HG02885 (cell line): Measurements from ENCODE around the gene OAF.
"Not testable (repeated sequence)": the region's sequence is repeated elsewhere in the genome, so short reads cannot be mapped to it uniquely, and the experiment has no call there.

ENCODE experiments used
- ATAC-seq: cut with Tn5 transposase; IDR thresholded peaks from one replicate; pipeline ENCODE4 v1.9.1; 2021; ENCODE audit warnings: mild to moderate bottlenecking; ENCODE audit not compliant: unreplicated experiment, poor library complexity

The OAF gene

DNA sequence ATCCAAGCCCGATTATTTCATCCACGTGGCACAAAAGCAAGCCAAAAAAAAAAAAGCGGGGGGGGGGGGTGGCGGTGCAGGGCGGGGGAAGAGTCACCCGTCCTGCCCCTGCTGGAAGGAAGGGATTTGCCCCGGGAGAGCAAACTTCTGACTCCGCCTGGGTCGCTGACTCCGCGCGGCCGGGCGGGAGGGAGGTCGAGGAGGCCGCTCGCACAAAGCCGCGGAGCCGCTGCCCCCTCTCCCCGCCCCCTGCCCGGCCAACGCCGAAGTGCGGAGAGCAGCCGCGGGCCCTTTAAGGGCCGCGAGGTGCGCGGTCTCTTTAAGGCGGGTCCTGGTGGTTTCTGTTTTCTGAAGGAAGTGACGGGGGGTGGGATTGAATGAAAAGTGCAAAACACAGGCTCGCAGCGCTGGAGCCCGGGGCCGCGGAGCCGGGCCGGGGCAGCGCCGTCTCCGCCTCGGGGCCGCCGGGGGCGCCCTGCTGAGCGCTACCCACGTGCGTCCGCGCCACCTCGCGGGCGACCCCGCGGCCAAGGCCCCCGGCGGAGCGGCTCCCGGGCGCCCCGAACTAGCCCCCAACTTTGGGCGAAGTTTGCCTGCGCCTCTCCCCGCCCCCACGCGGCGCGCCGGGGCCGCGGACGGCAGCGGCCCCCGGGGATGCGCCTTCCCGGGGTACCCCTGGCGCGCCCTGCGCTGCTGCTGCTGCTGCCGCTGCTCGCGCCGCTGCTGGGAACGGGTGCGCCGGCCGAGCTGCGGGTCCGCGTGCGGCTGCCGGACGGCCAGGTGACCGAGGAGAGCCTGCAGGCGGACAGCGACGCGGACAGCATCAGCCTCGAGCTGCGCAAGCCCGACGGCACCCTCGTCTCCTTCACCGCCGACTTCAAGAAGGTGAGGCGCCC is at the start of gene OAF:
Gene OAF (plus strand): TSS at position 407 of the 896 bp plus-strand sequence. CDS start 248 bp downstream, at position 655.
- peak; percentile 79 for ATAC-seq

DNA sequence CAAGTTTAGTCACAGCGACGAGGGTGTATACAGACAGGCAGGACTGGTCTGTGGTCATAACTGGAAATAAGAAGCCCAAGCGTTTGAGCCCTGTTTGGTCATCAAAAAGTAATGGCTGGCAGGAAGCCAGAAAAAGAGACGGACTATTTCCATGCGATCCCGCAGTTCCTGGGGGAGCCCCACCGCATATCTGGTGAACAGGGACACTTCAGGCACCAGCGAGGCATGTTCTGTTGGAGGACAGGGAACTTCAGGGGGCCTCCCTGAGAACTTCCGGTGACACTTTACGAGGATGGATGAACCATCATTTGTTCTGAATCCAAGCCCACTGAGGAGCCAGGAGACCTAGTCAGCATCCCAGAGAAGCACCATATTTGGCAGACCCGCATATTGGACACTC is 43.2 kb upstream of the OAF start:
- ATAC-seq = no peak

DNA sequence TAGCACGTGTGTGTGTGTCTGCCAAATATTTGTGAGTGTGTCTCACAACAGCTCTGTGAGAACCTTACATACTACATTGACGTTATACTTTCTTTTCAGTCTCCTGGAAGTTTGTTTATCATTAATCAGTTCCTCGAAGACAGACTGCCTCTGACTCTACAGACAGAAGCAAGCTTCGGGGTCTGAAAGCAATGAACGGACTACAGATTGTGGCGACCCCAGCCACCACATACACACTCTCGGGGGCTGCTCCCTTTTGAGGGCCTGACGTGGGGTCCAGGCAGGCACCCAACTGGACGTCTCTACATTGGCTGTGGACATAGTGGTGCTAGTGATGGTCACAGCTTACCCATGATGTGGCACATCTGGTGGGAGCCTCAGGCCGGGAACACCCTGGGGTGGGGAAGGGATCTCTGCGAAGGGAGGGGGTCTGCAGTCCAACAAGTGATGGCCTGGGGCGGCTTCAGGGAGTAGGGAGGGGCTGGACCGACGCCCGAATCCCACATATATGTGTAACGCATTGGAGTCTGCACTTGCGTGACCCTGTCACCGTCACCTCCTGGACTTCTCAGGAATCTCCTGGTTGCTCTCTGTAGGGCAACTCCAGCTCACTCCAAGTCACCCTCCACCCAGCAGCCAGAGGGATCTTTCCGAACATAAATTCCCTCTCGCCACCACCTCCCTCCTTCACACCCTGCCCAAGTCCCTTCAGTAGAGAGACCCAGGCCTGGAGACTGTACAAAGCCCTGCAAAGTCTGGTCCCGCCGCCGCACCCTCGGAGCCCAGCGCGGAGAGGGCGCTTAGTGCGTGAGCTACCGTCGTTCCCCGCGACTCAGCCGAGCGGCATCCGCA is 42.5 kb upstream of the OAF start:
- ATAC-seq = no peak

DNA sequence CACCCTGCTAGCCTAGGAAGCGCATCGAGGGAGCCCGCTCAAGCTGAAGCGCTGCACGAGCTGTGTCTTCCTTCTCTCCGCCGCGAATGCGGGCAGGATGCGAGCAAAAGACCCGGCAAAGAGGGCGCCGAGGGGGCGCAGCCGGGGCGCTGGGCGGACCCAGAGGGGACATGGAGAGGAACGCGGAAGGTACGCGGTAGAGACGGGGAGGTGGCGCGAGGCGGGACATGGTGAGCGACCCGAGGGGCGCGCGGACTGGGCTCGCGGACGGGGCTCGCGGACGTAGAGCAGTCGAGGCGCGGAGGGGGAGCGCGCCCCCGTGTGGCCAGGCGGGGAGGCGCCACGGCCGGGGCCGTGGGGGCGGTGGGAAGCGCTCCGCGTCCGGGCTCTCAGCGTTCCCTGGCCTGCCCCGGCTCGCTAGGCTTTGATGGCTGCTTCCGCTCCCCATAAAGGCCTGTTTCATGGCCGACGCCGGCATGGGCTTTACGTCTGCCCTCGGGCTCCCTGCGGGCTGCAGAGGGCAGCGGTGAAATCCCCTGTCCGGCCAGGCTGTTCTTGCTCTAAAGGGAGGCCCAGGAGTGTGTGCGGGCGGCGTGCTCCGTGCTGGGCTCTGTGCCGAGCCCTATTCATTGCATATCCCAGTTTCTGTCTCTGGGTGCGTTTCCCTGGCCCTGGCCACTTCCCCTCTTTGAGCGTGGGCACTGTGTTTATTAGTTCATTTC is 41.7 kb upstream of the OAF start:
- ATAC-seq = no peak

DNA sequence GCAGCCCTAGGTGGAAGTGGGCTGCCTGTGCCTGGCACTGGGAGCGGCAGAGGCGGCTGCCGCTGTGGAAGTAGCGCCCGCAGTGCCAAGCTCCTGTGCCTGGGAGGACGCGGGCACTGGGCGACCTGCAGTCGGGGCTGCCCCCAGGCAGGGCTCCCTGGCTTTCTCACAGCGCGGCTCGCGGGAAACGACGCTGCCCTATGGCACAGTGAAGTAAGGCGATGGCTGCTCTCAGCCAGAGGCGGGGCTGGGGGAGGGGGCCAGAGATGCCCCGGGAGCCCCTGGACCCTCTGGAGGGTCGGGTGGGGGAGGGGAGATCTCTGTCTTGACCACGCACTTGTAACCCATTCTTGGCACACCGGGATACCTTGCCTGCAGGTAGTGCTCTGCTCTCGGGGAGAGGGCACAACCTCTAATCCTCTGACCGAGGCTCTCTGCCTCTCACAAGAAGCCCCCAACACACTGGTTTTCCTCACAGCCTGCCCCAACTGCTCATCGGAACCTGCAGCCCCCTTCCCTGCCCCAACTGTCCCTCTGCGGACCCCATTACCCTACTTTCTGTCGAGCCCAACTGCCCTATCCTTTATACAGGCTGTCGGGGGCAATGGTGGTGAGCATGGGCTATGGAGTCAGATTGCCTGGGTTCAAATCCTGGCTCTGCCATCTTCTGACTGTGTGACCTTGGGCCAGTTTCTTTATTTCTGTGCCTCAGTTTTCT is 40.7 kb upstream of the OAF start:
- no peak for ATAC-seq

DNA sequence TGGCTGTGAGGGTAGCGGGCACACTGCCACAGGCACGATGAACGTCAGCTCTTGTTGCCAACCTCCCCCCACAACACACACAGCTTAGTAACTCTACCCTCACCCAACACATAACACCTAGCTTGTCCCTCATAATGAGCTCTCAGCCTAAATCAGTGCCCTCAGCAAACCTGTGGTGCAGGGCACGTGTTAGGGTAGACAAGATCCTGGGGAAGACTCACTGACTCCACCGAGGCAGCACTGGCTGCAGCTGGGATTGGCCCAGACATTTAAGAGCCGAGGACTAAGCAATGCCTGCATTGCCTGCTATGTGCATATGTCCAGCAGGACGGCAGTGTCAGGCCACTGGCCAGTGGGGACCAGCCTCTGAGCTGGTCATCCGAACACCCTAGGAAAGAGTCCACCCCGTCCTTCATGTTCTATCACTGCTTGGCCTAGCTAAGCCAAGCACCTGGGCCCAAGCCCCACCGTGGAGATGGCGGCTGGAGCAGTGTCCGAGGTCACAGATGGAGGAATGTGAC is 40.0 kb upstream of the OAF start:
- no peak for ATAC-seq

DNA sequence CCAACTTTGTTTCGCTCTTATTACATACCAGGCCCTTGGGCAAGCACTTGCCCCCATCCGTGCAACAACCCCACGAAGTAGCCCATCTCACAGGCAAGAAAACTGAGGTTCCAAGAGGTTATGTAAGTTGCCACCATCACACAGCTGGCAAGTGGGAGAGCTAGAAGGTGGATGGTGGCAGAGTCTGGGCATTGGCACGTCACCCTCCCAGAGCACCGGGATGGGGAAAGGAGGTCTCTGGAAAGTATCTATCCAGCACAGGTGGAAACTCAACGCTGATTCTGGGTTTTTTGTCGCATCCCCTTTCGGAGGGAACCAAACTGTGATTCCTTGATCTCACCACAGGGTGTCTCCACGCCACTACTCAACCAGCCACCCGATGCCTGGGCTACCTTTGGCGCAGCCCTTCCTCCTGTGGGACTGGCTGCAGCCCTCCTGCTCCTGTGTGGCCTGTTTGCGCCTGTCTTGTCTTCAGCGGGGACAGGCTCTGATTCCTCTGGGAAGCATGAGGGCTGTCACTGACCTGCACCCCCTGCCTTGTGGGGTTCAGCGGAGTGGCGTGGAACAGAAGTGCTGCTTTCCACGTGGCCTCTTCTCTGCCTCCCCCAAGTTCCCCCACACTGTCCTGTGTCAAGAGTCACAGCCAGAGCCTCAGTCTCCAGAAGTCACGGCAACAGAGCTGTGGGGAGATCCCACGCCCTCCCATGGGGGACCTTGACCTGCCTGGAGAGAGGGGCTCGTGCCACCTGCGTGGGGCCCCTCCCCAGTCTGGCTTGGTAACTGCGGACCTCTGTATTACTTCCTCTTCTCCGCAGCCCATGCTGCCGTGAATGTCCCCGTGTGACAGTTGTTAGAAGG is 38.5 kb upstream of the OAF start:
- ATAC-seq = no peak

DNA sequence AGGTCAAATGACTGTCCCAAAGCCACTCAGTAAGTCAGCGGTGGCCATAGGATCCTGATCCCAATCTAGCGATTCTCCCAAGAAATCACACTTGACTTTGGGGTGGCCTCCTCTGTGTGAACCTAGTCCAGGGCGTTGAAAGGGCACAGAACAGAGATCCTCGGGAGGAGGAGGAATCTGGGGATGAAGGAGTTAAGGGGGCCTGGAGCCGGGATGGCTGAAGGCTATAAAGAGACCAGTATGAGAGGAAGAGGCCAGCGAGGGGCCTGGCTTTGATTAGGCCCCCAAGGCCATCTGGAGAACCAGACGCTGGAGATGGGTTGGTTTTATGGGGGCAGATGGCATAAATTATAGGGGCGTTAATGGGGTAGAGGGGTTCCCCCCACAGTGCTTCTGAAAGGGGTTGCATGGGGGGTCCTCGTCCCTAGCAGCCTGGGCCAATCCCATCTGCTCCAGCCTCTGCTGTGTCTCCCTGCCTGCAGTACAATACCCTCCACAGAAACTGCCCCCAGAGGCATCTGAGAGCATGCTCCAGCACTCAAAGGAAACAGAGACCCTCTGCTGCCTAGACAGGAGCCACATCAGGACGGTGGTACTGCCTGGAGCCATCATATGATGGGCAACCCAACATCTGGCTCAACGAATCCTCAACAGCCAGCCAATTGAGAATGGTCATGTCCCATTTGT is 37.7 kb upstream of the OAF start:
- no peak for ATAC-seq

DNA sequence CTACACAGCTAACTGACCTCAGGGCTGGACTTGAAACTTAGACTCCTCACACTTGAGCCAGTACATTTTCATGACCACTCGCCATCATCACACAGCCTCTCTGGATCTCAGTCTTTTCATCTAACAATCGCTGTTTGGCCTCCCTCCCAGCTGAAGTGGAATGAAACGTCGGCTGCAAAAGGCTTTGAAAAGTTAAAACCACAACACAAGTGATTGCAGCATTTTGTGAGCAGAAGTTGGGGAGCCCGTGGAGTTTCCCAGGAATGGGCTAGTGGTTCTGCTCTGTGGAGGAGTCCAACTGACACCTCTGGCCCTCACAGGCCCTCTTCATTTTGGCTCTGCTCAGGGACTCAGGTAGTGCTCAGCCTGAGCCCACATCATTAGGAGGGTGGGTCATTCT is 37.0 kb upstream of the OAF start:
- no peak for ATAC-seq

DNA sequence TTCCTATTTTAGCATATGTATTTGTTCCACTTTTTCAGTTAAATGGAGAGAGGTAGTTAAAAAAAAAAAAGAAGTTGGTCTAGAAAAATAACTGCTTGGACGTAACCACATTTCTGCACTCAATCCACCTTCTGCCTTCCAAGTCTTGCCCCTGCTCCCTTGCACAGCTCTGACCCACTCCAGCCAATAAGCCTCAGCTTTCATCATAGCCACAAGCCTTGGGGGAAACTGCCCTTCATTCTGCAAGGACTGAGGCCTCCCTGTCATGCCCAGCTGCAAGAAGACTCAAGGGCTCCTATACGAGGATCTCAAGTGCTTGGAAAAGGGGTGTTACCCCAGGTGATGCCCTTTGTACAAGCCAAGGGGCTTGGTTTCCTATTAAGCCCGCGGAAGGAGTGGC is 36.0 kb upstream of the OAF start:
- ATAC-seq = no peak

DNA sequence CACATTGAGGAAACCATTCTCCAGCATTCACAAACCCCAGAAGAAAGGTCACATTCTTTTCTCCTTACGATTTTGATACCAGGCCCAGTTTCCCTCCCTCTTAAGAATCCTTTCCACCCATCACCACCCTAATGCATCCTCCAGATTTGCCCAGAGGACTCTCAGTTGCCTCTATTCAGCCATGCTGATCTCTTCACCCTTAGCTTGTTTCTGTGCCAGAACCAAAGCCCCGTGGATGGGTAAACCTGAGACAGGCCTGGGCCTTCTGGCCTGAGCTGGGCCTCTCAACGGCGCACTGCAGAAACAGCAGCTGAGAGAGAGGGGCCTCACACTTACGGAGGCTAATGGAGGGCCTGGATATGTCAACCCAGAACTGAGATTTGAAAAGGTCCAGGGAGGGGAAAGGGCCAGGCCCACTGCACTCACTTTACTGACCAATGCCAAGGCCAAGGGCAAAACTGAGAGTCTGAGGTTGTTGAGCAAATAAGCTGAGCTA is 32.2 kb upstream of the OAF start:
- ATAC-seq = no peak

DNA sequence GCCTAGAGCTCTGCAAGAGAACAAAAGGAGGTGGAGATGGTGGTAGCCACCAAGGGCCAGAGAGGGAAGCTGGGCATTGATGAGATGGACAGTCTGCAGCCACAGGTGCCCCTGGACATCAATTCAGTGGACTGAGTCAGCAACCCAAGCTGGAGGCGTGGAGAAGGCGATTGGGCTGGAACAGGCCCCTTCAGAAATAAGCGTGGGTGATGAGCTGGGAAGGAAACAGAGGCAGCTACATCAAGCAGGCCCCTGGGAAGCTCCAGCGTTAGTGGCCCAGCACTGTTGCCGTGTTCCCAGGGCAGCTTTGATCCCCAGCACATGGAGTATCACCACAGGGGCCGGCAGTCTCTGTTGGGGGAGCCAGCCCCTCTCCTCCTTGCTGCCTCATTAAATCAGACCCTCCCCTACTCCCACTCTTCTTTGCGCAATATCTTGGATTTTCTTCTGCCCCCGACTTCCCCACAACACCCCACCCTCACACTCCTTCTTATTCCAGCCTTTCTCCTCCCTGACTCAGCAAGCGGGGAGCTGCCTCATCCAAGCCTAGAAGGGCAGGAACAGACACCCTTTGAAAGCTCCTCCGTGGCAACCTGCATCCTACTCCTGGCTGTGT is 31.7 kb upstream of the OAF start:
- ATAC-seq = no peak

DNA sequence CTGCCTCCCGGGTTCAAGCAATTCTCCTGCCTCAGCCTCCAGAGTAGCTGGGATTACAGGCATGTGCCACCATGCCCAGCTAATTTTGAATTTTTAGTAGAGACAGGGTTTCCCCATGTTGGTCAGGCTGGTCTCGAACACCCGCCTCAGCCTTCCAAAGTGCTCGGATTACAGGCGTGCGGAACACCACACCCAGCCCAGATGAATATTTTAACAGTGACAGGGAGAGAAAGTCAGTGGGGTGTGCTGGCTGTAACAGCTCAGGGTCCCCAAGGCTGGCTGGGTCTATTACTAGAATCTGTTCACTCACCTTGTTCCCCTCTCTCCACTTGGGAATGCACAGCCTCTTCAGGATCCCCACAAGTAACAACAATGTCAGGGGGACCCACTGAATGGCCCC is 30.8 kb upstream of the OAF start:
- not testable (repeated sequence) for ATAC-seq

DNA sequence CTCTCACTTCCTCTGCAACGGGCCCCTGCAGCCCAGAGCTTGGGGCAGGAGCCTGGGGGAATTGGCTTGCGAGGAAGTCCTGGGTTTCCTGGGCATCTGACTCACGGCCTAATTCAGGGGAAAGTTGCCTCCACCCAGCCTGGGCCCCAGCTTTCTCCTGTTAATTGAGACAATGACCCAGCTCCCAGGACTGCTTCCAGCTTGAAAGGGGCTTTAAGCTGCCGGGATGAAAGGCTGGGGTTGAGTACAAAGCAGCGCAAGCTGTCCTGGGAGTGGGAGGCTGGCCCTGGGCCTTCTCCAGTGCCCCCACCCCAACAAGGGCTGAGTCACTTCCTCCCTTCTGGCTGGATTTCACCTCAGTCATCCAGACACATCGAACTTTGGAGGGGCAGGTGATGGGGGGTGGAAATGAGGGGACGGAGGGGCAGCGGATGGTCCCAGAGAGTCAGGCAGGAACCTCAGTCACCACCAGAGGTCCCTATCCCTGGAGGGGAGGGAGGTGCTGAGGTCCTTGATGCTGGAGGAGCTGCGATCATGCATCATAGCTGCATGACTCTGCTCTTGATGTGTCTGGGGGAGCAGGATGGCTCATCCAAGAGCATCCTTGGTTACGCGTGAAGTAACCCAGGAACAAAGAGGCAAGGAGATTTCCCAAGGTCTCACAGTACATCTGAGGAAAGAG is 30.1 kb upstream of the OAF start:
- no peak for ATAC-seq

DNA sequence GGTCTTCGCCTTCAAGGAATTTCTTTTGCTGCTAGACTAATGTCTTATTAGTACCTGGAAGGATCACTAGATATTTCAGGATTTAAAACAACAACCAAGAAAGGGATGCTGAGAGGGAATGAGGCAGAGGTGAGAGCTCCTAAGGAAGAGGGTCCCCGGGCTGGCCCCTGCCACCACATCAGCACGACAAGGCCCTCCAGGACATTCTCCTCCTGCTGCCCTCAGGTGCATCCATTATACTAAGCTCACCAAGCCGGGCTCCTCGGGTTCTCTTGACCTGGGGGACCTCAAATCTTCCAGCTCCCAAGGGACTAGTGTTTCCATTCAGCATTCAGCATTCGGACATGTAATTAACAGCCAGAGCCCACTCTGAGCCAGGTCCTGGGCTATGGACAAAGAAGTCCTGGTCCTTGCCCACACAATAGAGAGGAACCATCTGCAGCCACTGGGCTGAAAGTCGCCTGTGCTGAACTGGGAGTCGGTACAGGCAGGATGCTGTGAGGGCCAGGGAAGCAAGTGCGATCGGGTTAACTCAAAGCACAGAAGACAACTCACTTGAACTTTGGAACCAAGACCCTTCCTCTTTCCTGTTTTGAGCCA is 29.4 kb upstream of the OAF start:
- no peak for ATAC-seq

DNA sequence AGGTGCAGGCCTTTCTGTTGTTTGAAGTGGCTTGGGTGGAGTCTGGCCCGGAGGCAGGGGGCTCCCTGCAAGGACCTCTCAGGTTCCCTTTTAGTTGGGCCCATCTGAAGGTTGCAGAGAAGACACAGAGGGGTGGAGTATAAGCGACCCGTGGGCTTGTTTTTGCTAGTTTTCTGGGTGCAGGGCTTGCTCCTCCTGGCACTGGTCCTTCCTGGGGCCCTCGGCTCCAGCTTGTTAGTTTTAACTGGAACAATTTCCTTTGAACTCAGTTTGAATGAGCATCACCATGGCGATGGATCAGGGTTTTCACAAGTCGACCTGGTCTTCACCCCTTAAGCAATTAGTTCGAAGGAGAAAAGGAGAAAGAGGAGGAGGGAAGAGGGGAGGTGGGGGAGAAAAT is 28.5 kb upstream of the OAF start:
- ATAC-seq = no peak
